HEK293T (cell line): Measurements from ENCODE around the gene MS4A8.

Experiments
- ARNT ChIP-seq: fragments of 450-650 bp; IDR thresholded peaks from 2 replicates; pipeline ENCODE4 v1.6.1; 2017; ENCODE audit warnings: mild to moderate bottlenecking
- BHLHE40 ChIP-seq: fragments of 450-650 bp; IDR thresholded peaks from 2 replicates; pipeline ENCODE4 v1.6.1; 2016; ENCODE audit warnings: mild to moderate bottlenecking, moderate library complexity, borderline replicate concordance
- CTBP1 ChIP-seq: fragments of 450-650 bp; IDR thresholded peaks from 2 replicates; pipeline ENCODE4 v1.6.1; 2016; ENCODE audit warnings: borderline replicate concordance
- FOXA1 ChIP-seq: fragments of 450-650 bp; IDR thresholded peaks from 2 replicates; pipeline ENCODE4 v1.6.1; 2016; ENCODE audit warnings: mild to moderate bottlenecking
- FOXM1 ChIP-seq: fragments of 450-650 bp; IDR thresholded peaks from 2 replicates; pipeline ENCODE4 v1.6.1; 2017; ENCODE audit warnings: mild to moderate bottlenecking, borderline replicate concordance
- HDGF ChIP-seq: fragments of 450-650 bp; IDR thresholded peaks from 2 replicates; pipeline ENCODE4 v1.6.1; 2017; ENCODE audit warnings: antibody characterized with exemption, borderline replicate concordance
- L3MBTL2 ChIP-seq: fragments of 450-650 bp; conservative IDR thresholded peaks from 2 replicates; pipeline ENCODE4 v1.6.1; 2016; ENCODE audit warnings: mild to moderate bottlenecking
- NFRKB ChIP-seq: fragments of 450-650 bp; IDR thresholded peaks from 2 replicates; pipeline ENCODE4 v1.6.1; 2016; ENCODE audit warnings: mild to moderate bottlenecking, moderate library complexity
- SP1 ChIP-seq: fragments of 450-650 bp; IDR thresholded peaks from 2 replicates; pipeline ENCODE4 v1.6.1; 2017
- SUZ12 ChIP-seq: fragments of 450-650 bp; IDR thresholded peaks from 2 replicates; pipeline ENCODE4 v1.6.1; 2016; ENCODE audit warnings: mild to moderate bottlenecking
- TARDBP ChIP-seq: fragments of 450-650 bp; IDR thresholded peaks from 2 replicates; pipeline ENCODE4 v1.6.1; 2016
- ZNF384 ChIP-seq: fragments of 450-650 bp; IDR thresholded peaks from 2 replicates; pipeline ENCODE4 v1.6.1; 2016

- no peak for TF ChIP-seq NFRKB
- no peak for TF ChIP-seq CTBP1
- TF ChIP-seq TARDBP: no peak
- no peak for TF ChIP-seq SP1
- TF ChIP-seq SUZ12: no peak
- TF ChIP-seq ARNT: no peak
- TF ChIP-seq ZNF384: no peak
- no peak for TF ChIP-seq BHLHE40
- TF ChIP-seq HDGF: no peak
- no peak for TF ChIP-seq FOXA1
- TF ChIP-seq FOXM1: no peak
- no peak for TF ChIP-seq L3MBTL2
Measured at GRCh38 chr11:60765355-60765754, 65.9 kb downstream of the MS4A8 start.
